CD4-positive, alpha-beta memory T cell (primary cell): Measurements from ENCODE around the gene SLC16A10. TPM values are rescaled to one million over a fixed set of nuclear protein-coding genes. Genes with fewer than 3 reads are reported as not detected.
A peak's percentile ranks its signal among the peaks of the same experiment; 100 is the strongest.

Experiments used
- CTCF ChIA-PET: fragments of 350-600 bp; sonication (Branson Sonifier 250); formaldehyde crosslinking; loops from one replicate; lab custom pipeline; 2021; ENCODE audit warnings: inconsistent platforms; ENCODE audit not compliant: partially characterized antibody; lab: Charles Lee
- POLR2A ChIA-PET: fragments of 350-600 bp; sonication (Branson Sonifier 250); formaldehyde crosslinking; loops from one replicate; lab custom pipeline; 2021; ENCODE audit not compliant: partially characterized antibody; lab: Charles Lee
- DNase-seq, 5 donors: peaks; one replicate each; pipeline versions ENCODE4 v3.0.0 to v3.0.0-alpha.2; 2020 to 2022; ENCODE audit warnings: mixed read lengths in 1 of 5
- H3K27ac ChIP-seq: one replicate; pipeline ENCODE4 v1.7.0; 2013; ENCODE audit warnings: low read depth, low read length
- H3K27me3 ChIP-seq: 2 replicates; pipeline ENCODE4 v1.7.0; 2013; ENCODE audit warnings: mild to moderate bottlenecking, low read length, moderate library complexity; ENCODE audit not compliant: insufficient read depth
- H3K36me3 ChIP-seq: 2 replicates; pipeline ENCODE4 v1.7.0; 2013; ENCODE audit warnings: mild to moderate bottlenecking, low read length, moderate library complexity; ENCODE audit not compliant: insufficient read depth
- H3K4me1 ChIP-seq: 2 replicates; pipeline ENCODE4 v1.7.0; 2013; ENCODE audit warnings: mild to moderate bottlenecking, low read length, moderate library complexity; ENCODE audit not compliant: insufficient read depth
- H3K4me3 ChIP-seq, 2 donors: one replicate each; pipeline ENCODE4 v1.7.0; 2013; ENCODE audit warnings: low read length in 2 of 2, mild to moderate bottlenecking in 1 of 2
- H3K9me3 ChIP-seq, 2 donors: one replicate each; pipeline ENCODE4 v1.7.0; 2013; ENCODE audit warnings: low read length in 2 of 2, control low read depth in 1 of 2; ENCODE audit not compliant: control insufficient read depth in 1 of 2
- H3K27ac Mint-ChIP-seq, 7 donors: one replicate each; pipeline ENCODE4 v1.8.0; 2020 to 2021; ENCODE audit warnings: mixed read lengths in 7 of 7, mild to moderate bottlenecking in 6 of 7, inconsistent platforms in 3 of 7, moderate library complexity in 3 of 7
- H3K27me3 Mint-ChIP-seq, 2 donors: one replicate each; pipeline ENCODE4 v1.8.0; 2020 to 2021; ENCODE audit warnings: mixed read lengths in 2 of 2
- H3K36me3 Mint-ChIP-seq, 2 donors: one replicate each; pipeline ENCODE4 v1.8.0; 2020 to 2021; ENCODE audit warnings: mixed read lengths in 2 of 2, inconsistent platforms in 1 of 2, mild to moderate bottlenecking in 1 of 2
- H3K4me1 Mint-ChIP-seq, 4 donors: one replicate each; pipeline ENCODE4 v1.8.0; 2020 to 2021; ENCODE audit warnings: mixed read lengths in 4 of 4, mild to moderate bottlenecking in 1 of 4
- H3K4me3 Mint-ChIP-seq, 8 donors: one replicate each; pipeline ENCODE4 v1.8.0; 2020 to 2021; ENCODE audit warnings: mixed read lengths in 8 of 8, mild to moderate bottlenecking in 7 of 8, moderate library complexity in 6 of 8, inconsistent platforms in 3 of 8
- H3K9me3 Mint-ChIP-seq, 8 donors: one replicate each; pipeline ENCODE4 v1.8.0; 2020 to 2021; ENCODE audit warnings: mixed read lengths in 8 of 8, mild to moderate bottlenecking in 5 of 8, inconsistent platforms in 3 of 8, moderate library complexity in 1 of 8
- intact Hi-C: fragments of 100-400 bp; cut with micrococcal nuclease; formaldehyde crosslinking; loops from one replicate; pipeline ENCODE4 v1.15.1; 2023
- polyA plus RNA-seq, 2 donors: library from polyadenylated mRNA; unstranded; fragments of 300-500 nt; fragmentation: Illumina TruSeq; gene quantifications; one replicate each; pipeline ENCODE4 v1.2.3, GENCODE V29; 2021
- total RNA-seq, 2 experiments: library from RNA; stranded (reverse); gene quantifications; one replicate each; pipeline ENCODE4 v1.2.3, GENCODE V29; 2021

The SLC16A10 gene
- total and polyA plus RNA-seq, 4 experiments from 2014 or later = 5.6 to 11.2 (median 8.7) TPM

GRCh38 chr6:111192911-111193555 lies 105.7 kb downstream of the SLC16A10 start:
- ChIA-PET POLR2A (no interaction called here), CTCF (no interaction called here)
- peaks cover 0 to 6% (median 2%) of the 10 kb centered on the region in 8 donors for H3K9me3 Mint-ChIP-seq
- Histone ChIP-seq H3K36me3 (no peaks in the 10 kb centered on the region), H3K27ac (no peak overlapping the region), H3K4me1 (no peaks in the 10 kb centered on the region), H3K9me3 (no peaks in the 10 kb centered on the region), H3K27me3 (no peaks in the 10 kb centered on the region), H3K4me3 (no peak overlapping the region)
- H3K4me1 Mint-ChIP-seq = peaks cover 0 to 6% (median under 1%) of the 10 kb centered on the region in 4 donors
- intact Hi-C loops = no loop called here
- no peak overlapping the region for H3K4me3 Mint-ChIP-seq
- H3K27ac Mint-ChIP-seq = peak overlapping the region in 1 of 7 donors; percentile 70
- no peak for DNase-seq
- H3K27me3 Mint-ChIP-seq = no peaks in the 10 kb centered on the region
- peaks cover 0 to 15% of the 10 kb centered on the region in 2 donors for H3K36me3 Mint-ChIP-seq

GRCh38 chr6:111195656-111196055 lies 108.4 kb downstream of the SLC16A10 start:
- peaks cover 0 to 6% (median 0%) of the 10 kb centered on the region in 8 donors for H3K9me3 Mint-ChIP-seq
- H3K4me3 ChIP-seq = no peak overlapping the region
- ChIA-PET POLR2A (no interaction called here), CTCF (no interaction called here)
- H3K27me3 ChIP-seq = no peaks in the 10 kb centered on the region
- no peak for DNase-seq
- H3K27me3 Mint-ChIP-seq = no peaks in the 10 kb centered on the region
- H3K36me3 ChIP-seq = no peaks in the 10 kb centered on the region
- peaks cover 0 to 8% of the 10 kb centered on the region in 2 donors for H3K36me3 Mint-ChIP-seq
- no peak overlapping the region for H3K27ac Mint-ChIP-seq
- H3K9me3 ChIP-seq = no peaks in the 10 kb centered on the region
- intact Hi-C loops = no loop called here
- no peak overlapping the region for H3K27ac ChIP-seq
- peaks cover 9% of the 10 kb centered on the region for H3K4me1 ChIP-seq
- peaks cover 1 to 17% (median 6%) of the 10 kb centered on the region in 4 donors for H3K4me1 Mint-ChIP-seq
- no peak overlapping the region for H3K4me3 Mint-ChIP-seq

GRCh38 chr6:111198841-111199240 lies 111.5 kb downstream of the SLC16A10 start:
- CTCF ChIA-PET = no interaction called here
- Mint-ChIP-seq H3K9me3 (no peaks in the 10 kb centered on the region), H3K4me1 (peaks cover 1 to 22% (median 11%) of the 10 kb centered on the region in 4 donors), H3K27me3 (no peaks in the 10 kb centered on the region), H3K27ac (no peak overlapping the region), H3K4me3 (no peak overlapping the region), H3K36me3 (no peaks in the 10 kb centered on the region)
- Histone ChIP-seq H3K36me3 (no peaks in the 10 kb centered on the region), H3K4me3 (no peak overlapping the region), H3K9me3 (no peaks in the 10 kb centered on the region), H3K27me3 (no peaks in the 10 kb centered on the region), H3K4me1 (peaks cover 12% of the 10 kb centered on the region), H3K27ac (no peak overlapping the region)
- POLR2A ChIA-PET = no interaction called here
- DNase-seq = no peak
- intact Hi-C loops = no loop called here

GRCh38 chr6:111199935-111200334 lies 112.6 kb downstream of the SLC16A10 start:
- Histone ChIP-seq H3K4me3 (no peak overlapping the region), H3K27me3 (no peaks in the 10 kb centered on the region), H3K36me3 (no peaks in the 10 kb centered on the region), H3K9me3 (no peaks in the 10 kb centered on the region), H3K4me1 (peaks cover 12% of the 10 kb centered on the region), H3K27ac (no peak overlapping the region)
- CTCF ChIA-PET = interaction anchor here (1.2 to 2.2 kb wide), 3 partner anchors 10 to 279 kb away, joined by 3 to 9 read pairs (median 3); no protein-coding TSS in a partner anchor
- Mint-ChIP-seq H3K27me3 (no peaks in the 10 kb centered on the region), H3K9me3 (no peaks in the 10 kb centered on the region), H3K4me3 (peak overlapping the region in 1 of 8 donors; percentile 31), H3K4me1 (peaks cover 1 to 22% (median 11%) of the 10 kb centered on the region in 4 donors), H3K27ac (peak overlapping the region in 1 of 7 donors; percentile 42), H3K36me3 (no peaks in the 10 kb centered on the region)
- DNase-seq = no peak
- POLR2A ChIA-PET = no interaction called here
- intact Hi-C loops = no loop called here

GRCh38 chr6:111200350-111201243 lies 113.3 kb downstream of the SLC16A10 start:
- Histone ChIP-seq H3K4me1 (peaks cover 12% of the 10 kb centered on the region), H3K27ac (no peak overlapping the region), H3K4me3 (no peak overlapping the region), H3K27me3 (no peaks in the 10 kb centered on the region), H3K36me3 (no peaks in the 10 kb centered on the region), H3K9me3 (no peaks in the 10 kb centered on the region)
- Mint-ChIP-seq H3K4me1 (peaks cover 1 to 22% (median 11%) of the 10 kb centered on the region in 4 donors), H3K27ac (peak overlapping the region in 2 of 7 donors; percentile 42 to 60), H3K4me3 (peak overlapping the region in 2 of 8 donors; percentile 31 to 46), H3K27me3 (no peaks in the 10 kb centered on the region), H3K9me3 (no peaks in the 10 kb centered on the region), H3K36me3 (no peaks in the 10 kb centered on the region)
- ChIA-PET POLR2A (no interaction called here), CTCF (interaction anchor here (1.2 to 2.2 kb wide), 4 partner anchors 9 to 278 kb away, joined by 3 to 9 read pairs (median 4); no protein-coding TSS in a partner anchor)
- no peak for DNase-seq
- intact Hi-C loops = no loop called here

- Histone ChIP-seq H3K27me3 (no peaks in the 10 kb centered on the region), H3K4me1 (peaks cover 12% of the 10 kb centered on the region), H3K4me3 (no peak overlapping the region), H3K27ac (no peak overlapping the region), H3K9me3 (no peaks in the 10 kb centered on the region), H3K36me3 (no peaks in the 10 kb centered on the region)
- H3K4me1 Mint-ChIP-seq = peaks cover 1 to 22% (median 11%) of the 10 kb centered on the region in 4 donors
- POLR2A ChIA-PET = no interaction called here
- H3K27me3 Mint-ChIP-seq = no peaks in the 10 kb centered on the region
- intact Hi-C loops = no loop called here
- no peak overlapping the region for H3K27ac Mint-ChIP-seq
- no peaks in the 10 kb centered on the region for H3K9me3 Mint-ChIP-seq
- DNase-seq = no peak
- CTCF ChIA-PET = interaction anchor here (1.4 to 2.2 kb wide), 3 partner anchors 9 to 142 kb away, joined by 4 to 9 read pairs (median 4); no protein-coding TSS in a partner anchor
- no peaks in the 10 kb centered on the region for H3K36me3 Mint-ChIP-seq
- H3K4me3 Mint-ChIP-seq = peak overlapping the region in 1 of 8 donors; percentile 46
Observed at GRCh38 chr6:111201244-111201554, 113.9 kb downstream of the SLC16A10 start.

- Histone ChIP-seq H3K4me3 (no peak overlapping the region), H3K9me3 (no peaks in the 10 kb centered on the region), H3K36me3 (no peaks in the 10 kb centered on the region), H3K27me3 (no peaks in the 10 kb centered on the region), H3K27ac (no peak overlapping the region), H3K4me1 (peaks cover 12% of the 10 kb centered on the region)
- H3K4me1 Mint-ChIP-seq = peaks cover 1 to 22% (median 11%) of the 10 kb centered on the region in 4 donors
- peak overlapping the region in 3 of 7 donors; percentile 9 to 68 (median 13) for H3K27ac Mint-ChIP-seq
- no peak for DNase-seq
- ChIA-PET CTCF (interaction anchor here (1.4 to 2.2 kb wide), 3 partner anchors 8 to 143 kb away, joined by 4 to 9 read pairs (median 4); no protein-coding TSS in a partner anchor), POLR2A (no interaction called here)
- H3K4me3 Mint-ChIP-seq = no peak overlapping the region
- H3K9me3 Mint-ChIP-seq = no peaks in the 10 kb centered on the region
- intact Hi-C loops = no loop called here
- no peaks in the 10 kb centered on the region for H3K27me3 Mint-ChIP-seq
- H3K36me3 Mint-ChIP-seq = no peaks in the 10 kb centered on the region
Observed at GRCh38 chr6:111201764-111202163, 114.5 kb downstream of the SLC16A10 start.
